CD4-positive, CD25-positive, alpha-beta regulatory T cell (primary cell): ENCODE results near the gene GLRA1. TPM values are rescaled to one million over a fixed set of nuclear protein-coding genes. Genes with fewer than 3 reads are reported as not detected.
"Not testable (repeated sequence)": the region's sequence is repeated elsewhere in the genome, so short reads cannot be mapped to it uniquely, and the experiment has no call there.

ENCODE experiments used
- ATAC-seq, 2 donors: fragments of 150-1000 bp; cut with Tn5 transposase; one replicate each; pipeline ENCODE4 v1.10.0; 2021; ENCODE audit warnings: low read depth in 2 of 2, moderate number of reproducible peaks in 2 of 2, moderate library complexity in 1 of 2
- DNase-seq, 3 donors: peaks; one replicate each; pipeline versions ENCODE4 v3.0.0 to v3.0.0-alpha.2; 2012 to 2022; ENCODE audit warnings: mixed read lengths in 1 of 3
- H3K27ac ChIP-seq: one replicate; pipeline ENCODE4 v1.7.0; 2013; ENCODE audit warnings: mild to moderate bottlenecking, low read length; ENCODE audit not compliant: insufficient read depth, poor library complexity, severe bottlenecking
- H3K27me3 ChIP-seq: one replicate; pipeline ENCODE4 v1.7.0; 2013; ENCODE audit warnings: low read length; ENCODE audit not compliant: control insufficient read depth, insufficient read depth
- H3K36me3 ChIP-seq: one replicate; pipeline ENCODE4 v1.7.0; 2013; ENCODE audit warnings: mild to moderate bottlenecking, low read length, moderate library complexity; ENCODE audit not compliant: control insufficient read depth, insufficient read depth
- H3K4me1 ChIP-seq: 2 replicates; pipeline ENCODE4 v1.7.0; 2013; ENCODE audit warnings: mild to moderate bottlenecking, low read length; ENCODE audit not compliant: insufficient read depth, control insufficient read depth, poor library complexity, severe bottlenecking
- H3K4me3 ChIP-seq: one replicate; pipeline ENCODE4 v1.7.0; 2013; ENCODE audit warnings: low read depth, mild to moderate bottlenecking, low read length, moderate library complexity
- H3K9me3 ChIP-seq, 2 experiments: 1 replicate in 1 of 2; 2 replicates in 1 of 2; pipeline ENCODE4 v1.7.0; 2013; ENCODE audit warnings: low read length in 2 of 2, mild to moderate bottlenecking in 1 of 2, moderate library complexity in 1 of 2; ENCODE audit not compliant: control insufficient read depth in 2 of 2
- H3K27ac Mint-ChIP-seq, 3 donors: one replicate each; pipeline ENCODE4 v1.8.0; 2020 to 2022; ENCODE audit warnings: mild to moderate bottlenecking in 3 of 3, mixed read lengths in 3 of 3, moderate library complexity in 2 of 3
- H3K27me3 Mint-ChIP-seq: one replicate; pipeline ENCODE4 v1.8.0; 2022; ENCODE audit warnings: mild to moderate bottlenecking, mixed read lengths
- H3K36me3 Mint-ChIP-seq: one replicate; pipeline ENCODE4 v1.8.0; 2020; ENCODE audit warnings: mixed read lengths
- H3K4me1 Mint-ChIP-seq, 4 donors: one replicate each; pipeline ENCODE4 v1.8.0; 2020 to 2022; ENCODE audit warnings: mixed read lengths in 4 of 4, mild to moderate bottlenecking in 1 of 4
- H3K4me3 Mint-ChIP-seq, 4 donors: one replicate each; pipeline ENCODE4 v1.8.0; 2020 to 2022; ENCODE audit warnings: mild to moderate bottlenecking in 4 of 4, mixed read lengths in 4 of 4, moderate library complexity in 3 of 4
- H3K9me3 Mint-ChIP-seq, 7 donors: one replicate each; pipeline ENCODE4 v1.8.0; 2020 to 2022; ENCODE audit warnings: mixed read lengths in 7 of 7, mild to moderate bottlenecking in 3 of 7, moderate library complexity in 2 of 7
- polyA plus RNA-seq, 4 donors: library from polyadenylated mRNA; unstranded; fragments of 300-500 nt; fragmentation: Illumina TruSeq; gene quantifications; one replicate each; pipeline ENCODE4 v1.2.3, GENCODE V29; 2021
- total RNA-seq: library from RNA; stranded (reverse); gene quantifications from one replicate; pipeline ENCODE4 v1.2.3, GENCODE V29; 2022

The GLRA1 gene
- total and polyA plus RNA-seq, 5 donors from 2014 or later, result not detected

- Histone ChIP-seq H3K36me3 (peaks cover 63% of the 10 kb centered on the region), H3K9me3 (no peaks in the 10 kb centered on the region), H3K27me3 (no peaks in the 10 kb centered on the region), H3K4me1 (peaks cover 16% of the 10 kb centered on the region), H3K27ac (no peak overlapping the region), H3K4me3 (no peak overlapping the region)
- Mint-ChIP-seq H3K9me3 (no peaks in the 10 kb centered on the region), H3K27me3 (no peaks in the 10 kb centered on the region), H3K4me3 (no peak overlapping the region), H3K4me1 (peaks cover 29 to 50% (median 39%) of the 10 kb centered on the region in 4 donors), H3K36me3 (peaks cover 36% of the 10 kb centered on the region), H3K27ac (peak overlapping the region in 1 of 3 donors; percentile 61)
- DNase-seq (no peak), ATAC-seq (no peak)
These were observed 136.8 kb downstream of the GLRA1 start for GRCh38 chr5:151787817-151788216.

GRCh38 chr5:151786468-151786867, 138.2 kb downstream of the GLRA1 start:
- Mint-ChIP-seq H3K27ac (peak overlapping the region; percentile 10 to 62 (median 49)), H3K27me3 (no peaks in the 10 kb centered on the region), H3K9me3 (no peaks in the 10 kb centered on the region), H3K36me3 (peaks cover 28% of the 10 kb centered on the region), H3K4me3 (peak overlapping the region in 1 of 4 donors; percentile 26), H3K4me1 (peaks cover 32 to 60% (median 46%) of the 10 kb centered on the region in 4 donors)
- H3K36me3 ChIP-seq, result peaks cover 50% of the 10 kb centered on the region
- peaks cover 20% of the 10 kb centered on the region for H3K4me1 ChIP-seq
- H3K9me3 ChIP-seq, result no peaks in the 10 kb centered on the region
- no peak overlapping the region for H3K4me3 ChIP-seq
- DNase-seq (no peak), ATAC-seq (no peak)
- no peaks in the 10 kb centered on the region for H3K27me3 ChIP-seq
- no peak overlapping the region for H3K27ac ChIP-seq

GRCh38 chr5:151784141-151784540, 140.5 kb downstream of the GLRA1 start:
- H3K36me3 Mint-ChIP-seq, result peaks cover 17% of the 10 kb centered on the region
- H3K27me3 Mint-ChIP-seq, result no peaks in the 10 kb centered on the region
- no peaks in the 10 kb centered on the region for H3K27me3 ChIP-seq
- H3K9me3 Mint-ChIP-seq, result no peaks in the 10 kb centered on the region
- ATAC-seq (no peak), DNase-seq (no peak)
- no peaks in the 10 kb centered on the region for H3K9me3 ChIP-seq
- peak overlapping the region in 2 of 4 donors; percentile 35 to 40 for H3K4me3 Mint-ChIP-seq
- H3K4me3 ChIP-seq, result peak overlapping the region; percentile 30
- peaks cover 39 to 78% (median 54%) of the 10 kb centered on the region in 4 donors for H3K4me1 Mint-ChIP-seq
- H3K27ac ChIP-seq, result peak overlapping the region; percentile 33
- H3K36me3 ChIP-seq, result peaks cover 27% of the 10 kb centered on the region
- H3K4me1 ChIP-seq, result peaks cover 41% of the 10 kb centered on the region
- H3K27ac Mint-ChIP-seq, result no peak overlapping the region

DNA sequence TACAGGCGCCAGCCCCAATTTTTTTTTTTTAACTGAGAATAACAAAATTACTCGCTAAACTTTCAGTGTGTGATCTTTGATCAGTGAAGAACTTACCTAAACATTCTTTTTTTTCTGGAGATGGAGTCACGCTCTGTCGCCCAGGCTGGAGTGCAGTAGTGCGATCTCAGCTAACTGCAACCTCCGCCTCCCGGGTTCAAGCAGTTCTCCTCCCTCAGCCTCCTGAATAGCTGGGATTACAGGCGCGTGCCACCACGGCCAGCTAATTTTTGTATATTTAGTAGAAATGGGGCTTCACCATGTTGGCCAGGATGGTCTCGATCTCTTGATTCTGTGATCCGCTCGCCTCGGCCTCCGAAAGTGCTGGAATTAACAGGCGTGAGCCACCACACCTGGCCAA, 141.0 kb downstream of the GLRA1 start:
- not testable (repeated sequence) for H3K4me3 Mint-ChIP-seq, H3K27me3 ChIP-seq, H3K27ac ChIP-seq, H3K27me3 Mint-ChIP-seq, H3K9me3 Mint-ChIP-seq, H3K27ac Mint-ChIP-seq, H3K4me3 ChIP-seq, H3K9me3 ChIP-seq, ATAC-seq, DNase-seq
- peaks cover 26% of the 10 kb centered on the region for H3K36me3 ChIP-seq
- Mint-ChIP-seq H3K4me1 (peaks cover 42 to 83% (median 57%) of the 10 kb centered on the region in 4 donors), H3K36me3 (peaks cover 18% of the 10 kb centered on the region)
- H3K4me1 ChIP-seq, result peaks cover 46% of the 10 kb centered on the region

DNA sequence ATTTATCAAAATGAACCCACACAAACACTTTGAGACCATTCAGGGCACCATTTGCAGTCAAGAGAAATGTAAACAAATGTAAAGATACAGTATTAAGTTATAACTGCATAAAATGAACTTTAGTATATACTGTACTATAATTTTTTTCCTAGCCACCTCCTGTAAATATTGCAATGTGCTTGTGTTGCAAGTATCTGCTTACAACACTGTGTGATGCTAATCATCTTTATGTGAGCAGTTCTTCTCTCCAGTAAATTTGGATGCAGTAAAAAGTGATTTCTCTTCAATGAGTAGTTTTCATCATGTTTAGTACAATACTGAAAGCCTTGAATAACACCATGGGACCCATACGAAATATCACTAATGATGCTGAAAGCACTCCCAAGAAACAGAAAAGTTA, 143.4 kb downstream of the GLRA1 start:
- peaks cover 21% of the 10 kb centered on the region for H3K36me3 Mint-ChIP-seq
- peaks cover 49 to 95% (median 68%) of the 10 kb centered on the region in 4 donors for H3K4me1 Mint-ChIP-seq
- H3K4me3 ChIP-seq, result peak overlapping the region; percentile 27
- DNase-seq, result no peak
- ATAC-seq, result no peak
- no peaks in the 10 kb centered on the region for H3K9me3 ChIP-seq
- H3K9me3 Mint-ChIP-seq, result no peaks in the 10 kb centered on the region
- H3K4me3 Mint-ChIP-seq, result peak overlapping the region; percentile 10 to 85 (median 54)
- H3K36me3 ChIP-seq, result peaks cover 15% of the 10 kb centered on the region
- H3K27me3 Mint-ChIP-seq, result no peaks in the 10 kb centered on the region
- no peaks in the 10 kb centered on the region for H3K27me3 ChIP-seq
- peaks cover 62% of the 10 kb centered on the region for H3K4me1 ChIP-seq
- H3K27ac Mint-ChIP-seq, result peak overlapping the region in 2 of 3 donors; percentile 6 to 42
- H3K27ac ChIP-seq, result peak overlapping the region; percentile 37

- Mint-ChIP-seq H3K4me3 (peak overlapping the region in 3 of 4 donors; percentile 45 to 67 (median 66)), H3K27me3 (no peaks in the 10 kb centered on the region), H3K27ac (peak overlapping the region in 1 of 3 donors; percentile 84), H3K9me3 (no peaks in the 10 kb centered on the region), H3K36me3 (peaks cover 25% of the 10 kb centered on the region), H3K4me1 (peaks cover 48 to 95% (median 68%) of the 10 kb centered on the region in 4 donors)
- Histone ChIP-seq H3K27ac (no peak overlapping the region), H3K4me3 (peak overlapping the region; percentile 27), H3K36me3 (peaks cover 15% of the 10 kb centered on the region), H3K9me3 (no peaks in the 10 kb centered on the region), H3K27me3 (no peaks in the 10 kb centered on the region), H3K4me1 (peaks cover 69% of the 10 kb centered on the region)
- no peak for ATAC-seq
- no peak for DNase-seq
These were observed 144.3 kb downstream of the GLRA1 start for GRCh38 chr5:151780348-151780747.

DNA sequence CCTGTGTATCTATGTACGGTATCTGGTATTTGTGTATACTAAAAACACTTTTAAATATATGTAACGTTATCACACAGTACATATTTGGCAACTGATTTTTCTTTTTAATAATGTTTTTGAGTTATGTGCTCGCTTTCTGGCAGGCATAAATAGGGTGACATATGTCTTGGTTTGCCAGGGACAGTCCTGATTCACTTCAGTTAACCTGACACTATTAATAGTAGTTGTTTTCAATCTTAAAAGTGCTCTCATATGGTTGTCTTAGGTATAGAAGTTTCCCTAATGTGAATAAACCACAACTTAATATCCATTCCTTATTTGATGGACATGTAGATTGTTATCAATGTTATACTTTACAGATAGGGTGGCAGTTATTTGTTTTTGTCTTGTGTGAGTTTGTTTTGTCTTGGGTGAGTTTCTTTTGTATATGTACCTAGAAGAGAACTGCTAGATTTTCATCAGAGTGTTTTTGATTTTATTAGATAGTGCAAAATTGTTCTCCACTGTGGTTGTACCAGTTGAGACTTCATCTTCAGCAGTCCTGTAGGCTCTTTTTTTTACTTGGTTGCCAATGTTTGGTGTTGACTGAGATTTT, 145.0 kb downstream of the GLRA1 start:
- Histone ChIP-seq H3K27me3 (no peaks in the 10 kb centered on the region), H3K4me3 (peak overlapping the region; percentile 42), H3K4me1 (peaks cover 69% of the 10 kb centered on the region), H3K36me3 (peaks cover 15% of the 10 kb centered on the region), H3K27ac (no peak overlapping the region), H3K9me3 (no peaks in the 10 kb centered on the region)
- ATAC-seq (no peak), DNase-seq (no peak)
- H3K27me3 Mint-ChIP-seq, result no peaks in the 10 kb centered on the region
- peaks cover 25% of the 10 kb centered on the region for H3K36me3 Mint-ChIP-seq
- H3K4me3 Mint-ChIP-seq, result peak overlapping the region; percentile 45 to 91 (median 75)
- peaks cover 44 to 96% (median 71%) of the 10 kb centered on the region in 4 donors for H3K4me1 Mint-ChIP-seq
- peak overlapping the region; percentile 6 to 84 (median 66) for H3K27ac Mint-ChIP-seq
- H3K9me3 Mint-ChIP-seq, result no peaks in the 10 kb centered on the region
